ENCODE results near the gene DGLUCY.
"Not testable (repeated sequence)": the region's sequence is repeated elsewhere in the genome, so short reads cannot be mapped to it uniquely, and the experiment has no call there.

The DGLUCY gene

DNA sequence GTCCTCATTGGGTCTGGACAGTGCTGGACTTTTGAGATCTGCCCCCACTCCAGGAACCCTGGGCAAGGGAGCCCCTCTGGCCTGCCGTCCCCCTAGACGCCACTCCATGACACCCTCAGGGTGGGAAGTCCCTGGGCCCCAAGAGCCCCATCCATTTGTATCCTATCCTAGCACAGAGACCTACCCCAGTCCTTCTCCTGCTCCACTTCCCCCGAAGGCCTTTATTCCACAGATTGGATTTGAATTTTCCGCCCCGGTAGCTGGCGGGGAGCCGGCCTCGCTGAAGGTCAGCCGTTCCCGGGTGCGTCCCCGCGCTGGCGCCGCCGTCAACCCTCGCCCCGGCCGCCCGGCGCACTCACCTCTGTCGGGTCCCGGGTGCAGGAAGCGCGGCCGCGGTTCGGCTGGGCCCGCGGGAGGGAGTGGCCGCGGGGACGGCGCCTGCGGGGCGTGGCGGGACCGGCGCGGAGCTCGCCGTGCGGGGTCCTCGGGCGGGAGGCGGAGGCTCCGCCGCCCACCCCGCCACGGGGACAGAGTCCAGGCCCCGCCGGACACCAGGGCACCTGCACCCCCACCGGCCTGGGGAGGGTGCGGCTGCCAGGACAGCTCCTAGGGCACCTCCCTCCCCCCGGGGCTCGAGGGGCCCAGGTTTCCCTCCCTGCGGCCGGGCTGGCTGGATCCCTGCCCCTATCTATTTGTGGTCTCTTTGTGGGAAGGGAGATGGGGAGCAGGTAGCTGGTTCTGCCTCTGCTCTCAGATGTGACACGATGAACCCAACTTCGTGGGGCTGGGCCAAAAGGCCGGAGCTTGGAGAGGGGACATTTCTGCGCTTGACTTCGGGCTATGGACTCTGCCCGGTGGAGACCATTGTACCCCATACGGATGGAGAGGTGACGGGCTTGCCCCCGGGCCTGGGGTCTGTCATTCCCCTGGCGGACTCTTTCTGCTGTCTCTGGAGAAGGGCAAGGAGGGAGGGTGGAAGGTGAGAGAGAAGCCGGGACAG lies 150.6 kb downstream of the DGLUCY start:
- no peak for DNase-seq

- DNase-seq = no peak
These were observed 151.5 kb downstream of the DGLUCY start for GRCh38 chr14:91265404-91265803.

GRCh38 chr14:91266276-91266675 lies 152.4 kb downstream of the DGLUCY start:
- not testable (repeated sequence) for DNase-seq

DNA sequence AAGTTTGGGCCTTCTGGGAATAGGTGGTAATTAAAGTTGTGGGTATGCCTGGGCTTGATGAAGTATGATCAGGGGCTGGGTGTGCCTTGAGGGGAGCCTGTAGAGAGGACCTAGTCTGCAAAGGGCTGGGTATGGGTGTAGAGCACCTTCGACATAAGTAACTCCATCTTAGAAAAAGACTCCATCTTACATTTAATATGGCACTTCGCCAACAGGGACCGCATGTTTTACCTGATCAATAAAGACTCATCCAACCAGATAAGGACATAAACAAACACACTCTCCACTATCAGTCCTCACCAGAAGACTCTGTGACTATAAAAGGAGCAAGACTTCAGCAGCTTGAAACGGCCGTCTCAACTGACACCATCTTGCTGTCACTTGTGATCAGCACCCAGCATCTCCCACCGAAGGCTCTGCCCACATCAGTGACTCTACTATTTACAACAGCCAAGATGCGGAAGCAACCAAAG lies 154.1 kb downstream of the DGLUCY start:
- no peak for DNase-seq

DNA sequence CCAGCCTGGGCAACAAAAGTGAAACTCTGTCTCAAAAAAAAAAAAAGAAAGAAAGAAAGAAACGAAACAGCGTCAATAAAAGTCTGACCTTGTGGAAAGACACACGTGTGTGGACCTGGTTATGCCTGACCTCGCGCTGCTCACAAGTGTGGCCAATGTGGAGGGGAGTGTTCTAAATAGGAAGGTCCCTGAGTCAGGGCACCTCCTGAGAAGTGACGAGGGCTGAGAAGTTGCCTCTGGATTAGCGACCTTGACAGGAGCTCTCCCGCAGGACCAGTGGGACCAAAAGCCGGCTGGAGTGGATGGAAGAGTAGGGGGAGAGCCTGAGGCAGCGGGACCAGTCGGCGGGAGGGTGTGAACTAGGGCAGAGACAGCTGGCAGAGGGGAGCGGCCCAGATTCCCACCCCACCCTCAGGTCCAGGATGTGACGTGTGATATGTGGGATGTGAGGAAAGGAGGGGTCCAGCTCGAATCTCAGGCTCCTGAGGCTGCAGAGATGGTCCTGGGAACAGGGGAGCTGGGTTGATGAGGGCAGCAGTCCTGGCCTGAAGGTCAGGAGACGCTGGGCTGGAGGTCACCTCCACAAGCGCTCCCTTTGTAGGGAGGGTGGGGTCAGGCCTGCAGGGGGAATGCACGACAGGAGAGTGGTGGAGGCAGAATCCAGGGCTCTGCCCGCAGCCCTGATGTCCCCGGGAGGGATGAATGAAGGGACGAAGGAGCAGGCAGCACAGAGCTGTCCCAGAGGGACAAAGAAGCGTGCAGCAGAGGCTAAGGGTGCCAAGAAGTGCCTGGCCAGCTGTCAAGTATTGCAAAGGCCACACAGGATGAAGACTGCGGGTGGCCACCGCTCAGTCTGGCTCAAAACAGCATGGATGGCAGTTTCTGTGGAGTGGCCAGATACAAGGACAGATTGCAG lies 155.5 kb downstream of the DGLUCY start:
- peak in 1 of 2 experiments; percentile 28 for DNase-seq

- DNase-seq = no peak
These were observed 156.3 kb downstream of the DGLUCY start for GRCh38 chr14:91270188-91270587.

DNA sequence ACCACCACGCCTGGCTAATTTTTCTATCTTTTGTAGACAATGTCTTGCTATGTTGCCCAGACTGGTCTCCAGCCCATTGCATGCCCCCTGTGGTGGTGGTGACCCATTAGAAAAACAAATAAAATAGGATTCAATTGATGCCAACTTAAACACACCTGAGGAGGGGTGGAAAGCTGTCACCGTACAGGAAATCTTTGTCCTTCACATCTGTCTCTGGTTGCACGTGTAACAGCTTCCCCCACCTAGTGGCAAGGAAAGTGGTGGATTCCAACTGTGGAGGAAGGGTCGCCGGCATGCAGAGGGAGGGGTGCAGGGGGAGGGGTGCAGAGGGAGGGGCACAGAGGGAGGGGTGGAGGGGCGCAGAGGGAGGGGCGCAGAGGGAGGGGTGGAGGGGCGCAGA lies 156.7 kb downstream of the DGLUCY start:
- DNase-seq = peak in 1 of 2 experiments; percentile 18

- no peak for DNase-seq
These were observed 157.8 kb downstream of the DGLUCY start for GRCh38 chr14:91271639-91272038.

DNA sequence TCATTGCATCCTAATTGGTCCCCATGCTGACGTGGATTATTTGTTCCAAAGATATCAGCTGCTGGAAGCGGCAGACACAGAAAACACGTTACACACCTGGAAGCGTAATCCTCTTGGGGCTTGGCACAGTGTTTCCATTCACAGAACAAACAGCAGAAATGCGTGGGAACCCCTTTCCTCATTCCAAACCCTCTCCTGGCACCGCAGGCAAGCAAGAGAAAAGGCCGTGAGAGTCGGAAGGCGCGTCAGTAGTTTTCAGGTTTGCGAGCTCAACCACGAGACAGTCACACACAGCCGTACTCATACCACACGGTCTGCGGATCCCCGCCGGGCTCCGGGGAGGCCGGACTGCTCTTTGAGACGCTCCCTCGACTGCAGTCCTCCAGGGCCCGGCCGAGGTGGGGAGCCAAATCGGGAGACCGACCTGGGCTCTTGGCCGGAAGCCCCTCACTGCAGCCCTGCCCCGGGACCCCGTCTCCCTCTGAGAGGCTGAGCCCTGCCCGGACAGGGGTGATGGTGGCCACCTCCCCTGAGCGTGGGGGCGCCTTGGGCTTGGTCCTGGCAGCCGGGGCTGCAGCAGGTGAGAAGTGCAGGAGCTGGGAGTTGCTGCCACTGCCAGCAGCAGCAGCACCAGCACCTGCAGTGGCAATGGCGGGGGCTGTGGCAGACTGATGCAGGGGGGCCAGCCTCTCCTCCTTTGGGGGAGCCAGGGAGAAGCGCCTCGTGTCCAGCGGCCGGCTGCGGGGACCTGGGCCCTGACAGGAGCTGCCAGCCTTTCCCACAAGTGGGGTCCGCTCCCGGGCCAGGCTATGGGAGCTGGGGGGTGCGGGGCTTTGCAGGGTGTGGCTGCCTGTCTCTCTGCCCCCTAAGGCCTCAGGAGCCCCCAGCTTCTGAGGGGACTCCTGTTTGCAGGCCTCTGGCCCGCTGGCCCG lies 158.7 kb downstream of the DGLUCY start:
- no peak for DNase-seq

GRCh38 chr14:91273273-91273884 lies 159.5 kb downstream of the DGLUCY start:
- DNase-seq = no peak

DNA sequence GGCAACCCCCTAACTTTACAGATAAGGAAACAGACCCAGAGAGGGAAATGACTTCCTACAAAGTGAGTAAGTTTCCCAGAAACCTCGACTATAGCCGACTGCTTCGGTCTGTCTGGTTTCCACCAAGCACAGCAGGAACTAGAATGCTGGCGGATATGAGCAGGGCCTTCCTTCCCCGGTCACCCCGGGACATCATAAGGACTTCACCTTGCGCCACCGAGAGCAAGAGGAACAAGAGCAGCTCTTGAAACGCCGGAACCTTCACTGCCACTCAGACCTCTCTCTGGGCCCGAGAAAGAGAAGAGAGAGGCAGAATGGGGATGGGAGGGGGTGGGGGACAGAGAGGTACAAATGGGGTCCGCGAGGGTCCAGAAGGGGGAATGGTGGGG lies 160.0 kb downstream of the DGLUCY start:
- DNase-seq = no peak

- DNase-seq = no peak
These were observed 160.9 kb downstream of the DGLUCY start for GRCh38 chr14:91274796-91275195.
